Bone marrow (tissue), 2 donors: ENCODE data around the gene ODC1.
"Not testable (repeated sequence)": the region's sequence is repeated elsewhere in the genome, so short reads cannot be mapped to it uniquely, and the experiment has no call there.

Experiments
- DNase-seq, 2 donors: peaks; one replicate each; lab custom pipeline; 2025; lab: John Stamatoyannopoulos, UW

Gene ODC1

DNA sequence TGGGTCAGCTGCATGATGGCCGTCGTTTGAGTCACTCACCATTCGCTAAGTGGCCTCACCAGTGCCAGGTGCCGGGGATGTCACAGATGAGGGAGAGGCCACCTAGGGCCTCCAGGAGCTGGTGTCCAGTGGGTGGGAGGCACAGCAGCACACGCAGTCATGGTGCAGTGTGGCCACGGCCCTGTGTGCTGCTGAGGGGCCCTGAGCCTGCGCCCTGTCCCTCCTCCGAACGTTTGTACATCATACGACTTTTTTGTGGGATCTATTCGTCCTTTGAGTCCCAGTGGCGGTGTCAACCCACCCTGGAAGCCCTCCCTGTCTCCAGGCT, 30.1 kb upstream of the ODC1 start:
- no peak for DNase-seq

DNA sequence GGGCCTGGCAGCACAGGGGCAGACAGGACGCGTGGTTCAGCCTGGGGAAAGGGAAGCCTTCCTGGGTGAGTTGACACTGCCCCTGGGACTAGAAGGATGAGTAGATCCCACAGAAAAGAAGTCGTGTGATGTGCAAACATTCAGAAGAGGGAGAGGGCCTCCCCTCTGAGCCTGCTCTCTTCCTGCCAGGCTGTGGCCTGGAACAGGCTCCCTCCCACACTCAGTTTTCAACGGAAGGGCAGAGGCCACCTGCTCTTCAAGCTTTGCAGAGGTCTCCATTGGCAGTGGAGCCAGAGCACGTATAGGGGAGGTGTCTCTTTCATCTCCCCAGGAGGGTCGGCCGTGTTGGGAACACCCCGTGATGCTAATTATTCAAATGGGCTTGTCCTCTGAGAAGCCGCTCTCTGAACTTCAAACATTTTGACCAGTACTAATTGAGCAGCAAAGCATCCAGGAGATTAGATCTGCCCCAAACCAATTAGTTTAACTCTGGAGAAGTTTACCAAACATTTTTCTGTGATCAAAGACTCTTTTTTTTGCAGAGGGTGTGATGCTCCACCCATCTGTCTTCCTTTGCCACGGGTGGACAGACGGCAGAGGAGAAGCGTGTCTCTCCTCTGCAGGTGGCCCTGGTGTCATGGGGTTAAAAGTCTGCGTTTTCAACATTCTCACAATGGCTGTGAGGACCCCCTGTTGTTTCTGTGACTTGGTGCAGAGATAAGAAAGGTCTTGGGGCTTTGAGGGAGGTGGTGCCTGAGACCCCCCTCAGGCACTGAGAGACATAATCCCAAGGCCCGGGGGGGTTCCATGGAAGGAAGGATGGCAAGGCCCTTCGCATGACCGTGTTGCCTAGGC, 29.5 kb upstream of the ODC1 start:
- no peak for DNase-seq

DNA sequence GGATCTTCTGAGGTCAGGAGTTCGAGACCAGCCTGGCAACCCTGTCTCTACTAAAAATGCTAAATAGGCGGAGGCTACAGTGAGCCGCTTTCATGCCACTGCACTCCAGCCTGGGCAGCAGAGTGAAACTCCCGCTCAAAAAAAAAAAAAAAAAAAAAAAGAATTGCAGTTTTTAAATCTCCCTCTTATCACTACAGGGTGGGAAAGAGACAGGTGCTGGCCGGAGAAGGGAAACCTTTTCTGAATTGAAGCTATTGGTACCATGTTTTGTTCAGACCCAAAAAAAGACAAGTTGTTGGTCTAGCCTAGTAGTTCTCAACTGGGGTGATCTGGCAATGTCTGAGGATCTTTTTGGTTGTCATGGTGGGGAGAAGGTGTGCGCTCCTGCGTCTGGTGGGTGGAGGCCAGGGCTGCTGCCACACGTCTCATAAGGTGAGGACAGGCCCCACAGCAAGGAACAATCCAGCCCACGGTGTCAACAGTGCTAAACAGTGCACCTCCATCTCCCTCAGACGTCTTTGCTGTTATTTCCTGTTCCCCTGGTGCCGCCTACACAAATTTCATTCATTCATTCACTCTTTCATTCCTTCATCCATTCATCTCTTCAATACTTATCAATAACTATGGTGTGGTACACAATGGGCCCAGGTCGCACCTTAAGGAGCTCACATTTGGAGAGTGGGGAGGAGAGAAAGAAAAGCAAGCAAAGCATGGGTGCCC, 28.8 kb upstream of the ODC1 start:
- DNase-seq: no peak

DNA sequence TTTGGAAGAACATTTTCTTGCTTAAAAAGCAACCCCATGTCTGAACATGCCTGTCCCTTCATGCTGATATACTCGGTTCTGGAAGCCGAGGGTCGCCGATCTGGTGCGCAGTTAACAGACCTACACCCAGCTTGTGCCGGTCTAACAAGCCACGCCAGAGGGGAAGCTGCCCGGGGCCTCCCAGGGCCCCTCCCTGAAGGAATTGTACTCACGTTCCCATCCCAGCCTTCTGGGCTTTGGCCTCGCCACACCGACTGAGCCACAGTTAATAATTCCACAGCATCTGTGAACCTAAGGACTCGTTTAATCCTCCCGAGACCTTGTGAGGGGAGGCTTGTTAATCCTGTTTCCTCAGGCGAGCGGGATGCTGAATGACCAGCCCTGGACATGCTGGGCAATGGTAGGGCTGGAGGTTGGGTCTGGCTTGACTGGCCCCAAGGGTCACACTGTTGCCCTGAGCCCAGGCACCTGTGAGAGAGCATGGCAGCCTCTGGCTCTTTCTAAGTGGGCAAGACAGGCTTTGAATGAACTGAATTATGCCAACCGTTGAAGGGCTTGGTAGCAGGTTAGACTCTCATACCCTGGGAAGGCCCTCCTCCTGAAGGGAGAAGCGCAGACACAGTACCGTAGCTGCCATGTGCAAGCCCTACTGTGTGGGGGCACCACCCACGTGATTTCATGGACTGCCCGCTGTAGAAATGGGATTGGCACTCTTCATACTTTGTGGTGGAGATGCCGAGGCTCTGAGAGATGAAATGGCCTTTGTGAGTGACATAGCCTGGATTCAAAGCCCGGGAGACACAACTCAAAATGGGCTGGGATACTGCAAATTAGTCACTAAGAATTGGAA, 27.9 kb upstream of the ODC1 start:
- no peak for DNase-seq

DNA sequence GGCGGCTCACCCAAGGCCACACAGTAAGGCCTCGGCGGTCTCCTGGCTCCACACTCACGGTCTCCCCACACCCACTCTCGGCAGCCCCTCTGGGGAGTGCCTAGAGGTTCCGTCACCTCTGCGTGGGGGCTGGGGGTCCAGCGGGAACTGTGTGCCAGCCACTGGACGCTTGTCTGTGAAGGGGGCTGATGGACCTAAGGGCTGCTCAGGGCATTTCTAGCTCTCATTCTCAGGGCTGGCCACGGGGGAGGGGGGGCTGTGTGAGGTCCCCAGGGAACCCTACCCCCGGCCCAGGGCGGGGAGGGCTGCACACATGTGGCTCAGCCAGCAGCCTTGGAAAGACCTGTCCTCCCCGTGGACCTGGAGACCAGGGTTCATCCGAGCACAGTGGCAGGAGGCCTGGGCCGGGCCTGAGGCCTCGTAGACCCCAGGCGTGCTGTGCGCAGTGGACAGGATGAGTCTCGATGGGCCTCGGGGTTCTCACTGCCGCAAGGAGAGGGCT, 27.1 kb upstream of the ODC1 start:
- no peak for DNase-seq

DNA sequence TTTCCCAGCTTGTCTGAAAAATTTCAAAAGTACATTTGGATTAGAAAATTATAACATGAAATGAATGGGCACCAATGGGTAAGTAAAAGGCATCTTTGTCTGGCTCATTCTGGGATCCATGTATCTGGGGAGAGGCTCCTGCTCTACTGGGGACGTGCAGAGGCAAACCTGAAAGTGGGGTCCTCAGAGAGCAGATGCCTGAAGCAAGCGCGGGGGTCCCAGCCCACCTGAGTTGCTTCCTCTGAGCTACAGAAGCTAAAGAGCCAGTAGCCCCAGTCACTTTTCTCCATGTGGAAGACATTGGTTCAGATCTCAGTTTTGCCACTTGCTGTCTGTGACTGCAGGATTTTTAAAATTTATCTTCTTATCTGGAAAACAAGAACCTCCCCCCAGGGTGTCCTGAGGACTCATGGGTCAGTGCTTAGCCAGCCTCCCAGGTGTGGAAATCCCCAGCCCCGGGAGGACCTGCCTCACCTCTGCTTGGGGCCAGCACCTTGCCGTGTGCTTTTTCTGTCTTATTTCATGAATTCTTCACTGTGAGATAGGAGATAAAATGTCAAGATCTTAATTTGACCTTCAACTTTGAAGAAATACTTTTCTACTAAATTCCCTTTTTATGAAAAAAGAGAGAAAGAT, 25.1 kb upstream of the ODC1 start:
- DNase-seq: no peak

DNA sequence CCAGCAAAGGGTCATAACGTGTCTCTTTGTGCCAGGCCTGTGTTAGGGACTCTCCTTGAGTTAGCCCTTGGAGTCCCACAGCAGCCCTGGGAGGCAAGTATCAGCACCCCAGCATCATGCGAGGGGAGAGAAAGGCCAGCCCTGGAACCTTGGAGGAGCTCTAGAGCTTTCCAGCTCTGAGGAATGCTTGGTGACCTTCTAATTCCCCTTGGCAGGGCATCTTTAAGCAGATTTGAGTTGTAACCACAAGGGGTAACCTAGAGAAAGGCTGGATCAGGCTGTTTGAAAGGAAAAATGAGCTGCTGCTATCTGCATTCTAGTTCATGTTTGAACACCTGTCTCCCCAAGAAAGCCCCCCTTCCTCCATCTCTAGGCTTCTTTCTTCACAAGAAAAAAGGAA, 23.8 kb upstream of the ODC1 start:
- no peak for DNase-seq

DNA sequence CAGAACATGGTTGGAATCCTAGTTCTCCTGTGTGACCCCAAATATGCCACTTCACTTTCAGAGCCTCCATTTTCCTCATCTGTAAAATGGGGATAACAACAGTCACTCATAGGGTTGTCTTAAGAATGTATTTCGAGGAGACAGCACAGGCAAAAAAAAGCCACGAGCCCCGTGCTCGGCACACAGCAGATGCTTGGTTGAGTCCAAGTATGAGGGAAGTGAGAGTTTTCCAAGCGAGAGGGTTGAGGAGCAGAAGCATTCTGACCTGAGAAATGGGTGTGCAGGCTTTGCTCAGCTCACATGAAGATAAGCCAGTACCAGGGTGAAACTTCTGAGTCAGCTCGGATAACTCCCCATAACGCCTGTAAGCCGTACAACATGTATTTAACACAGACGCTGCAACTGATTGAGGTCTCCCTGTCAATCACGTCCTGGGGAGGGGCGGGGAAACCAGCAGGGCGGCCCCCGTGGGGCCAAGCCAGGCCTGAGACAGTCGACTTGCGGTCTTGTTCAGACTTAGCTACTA, 23.0 kb upstream of the ODC1 start:
- no peak for DNase-seq

DNA sequence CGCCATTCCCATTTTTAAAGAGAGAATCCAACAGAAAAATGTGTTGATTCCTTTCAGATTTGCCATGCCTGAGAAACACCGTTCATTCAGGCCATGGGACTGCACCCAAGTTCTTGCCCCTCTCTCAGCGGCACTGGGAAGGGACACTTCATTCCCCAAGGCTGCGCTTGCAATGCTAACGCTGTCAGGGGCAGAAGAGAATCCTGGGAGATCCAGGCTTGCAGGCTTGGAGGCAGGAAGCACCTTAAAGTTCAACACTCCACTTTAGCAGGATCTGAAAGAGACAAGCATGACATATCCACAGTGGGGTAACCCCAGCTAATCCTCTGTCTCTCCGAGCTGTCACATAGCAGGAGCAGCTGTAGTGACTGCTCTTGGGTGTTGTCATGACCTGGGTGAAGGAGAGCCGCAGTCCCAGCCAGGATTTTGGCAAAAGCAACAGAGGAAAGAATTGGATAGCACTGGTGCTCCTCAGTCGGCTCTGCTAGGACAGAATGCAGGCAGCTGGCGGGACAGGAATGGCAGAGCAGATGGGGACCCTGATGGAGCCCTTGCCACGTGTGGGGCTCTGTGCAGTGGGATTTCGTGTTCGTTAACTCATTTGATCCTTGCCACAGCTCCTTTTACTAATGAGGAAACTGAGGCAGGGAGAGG, 22.0 kb upstream of the ODC1 start:
- no peak for DNase-seq

DNA sequence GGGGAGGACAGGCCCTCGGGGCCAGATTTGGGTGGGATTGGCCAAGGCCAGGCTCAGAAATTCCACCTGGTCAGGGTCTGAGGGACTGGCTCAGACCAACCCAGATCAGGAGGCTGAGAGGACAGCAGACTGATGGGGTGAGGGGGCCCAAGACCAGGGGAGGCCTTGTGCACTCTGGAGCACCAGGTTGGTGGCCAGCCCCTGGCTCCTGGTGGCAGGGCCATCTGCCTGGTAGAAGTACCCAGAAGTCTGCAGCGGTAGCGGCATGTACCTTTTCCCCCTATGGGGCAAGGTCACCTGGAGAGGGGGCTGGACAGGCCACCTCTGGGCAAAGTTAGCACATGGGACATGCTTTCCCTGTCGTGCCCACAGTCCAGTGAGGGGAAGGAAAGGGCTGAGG, 21.2 kb upstream of the ODC1 start:
- no peak for DNase-seq

DNA sequence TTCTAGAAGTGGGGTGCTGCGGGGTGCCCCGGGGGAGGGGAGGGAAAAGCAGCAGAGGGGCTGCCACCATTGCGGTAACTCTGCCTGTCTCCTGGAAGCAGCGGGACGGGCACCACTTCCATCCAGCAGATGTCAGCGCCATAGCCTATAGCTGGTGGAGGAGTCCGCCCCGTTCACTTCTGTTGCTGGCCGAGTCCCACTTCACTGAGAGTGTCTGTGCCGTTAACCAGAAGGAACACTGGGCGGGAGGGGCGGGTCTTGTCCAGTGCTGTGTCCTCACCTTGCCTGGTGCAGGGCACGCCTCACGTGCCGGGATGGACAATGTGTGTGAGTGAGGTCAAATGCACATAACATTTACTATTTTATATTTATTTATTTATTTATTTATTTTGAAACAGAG, 19.3 kb upstream of the ODC1 start:
- no peak for DNase-seq

DNA sequence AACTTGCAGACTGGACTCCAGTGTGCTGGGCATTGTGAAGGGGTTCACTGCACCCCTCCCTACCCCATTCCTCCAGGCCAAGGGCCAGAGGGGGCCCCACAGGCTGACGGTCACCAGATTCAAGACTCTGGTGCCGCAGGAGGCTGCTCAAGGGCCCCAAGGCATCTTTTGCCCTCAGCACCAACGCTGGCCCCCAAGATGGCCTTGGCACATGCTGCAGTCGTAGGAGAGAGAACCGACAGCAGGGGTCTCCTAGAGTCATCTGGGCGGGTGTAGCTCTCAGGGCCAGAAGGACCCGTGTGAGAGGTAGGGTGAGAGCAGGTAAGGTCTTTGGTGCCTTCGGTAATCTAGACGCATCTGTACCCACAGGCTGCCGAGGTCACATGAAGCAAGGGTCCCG, 18.7 kb upstream of the ODC1 start:
- no peak for DNase-seq

DNA sequence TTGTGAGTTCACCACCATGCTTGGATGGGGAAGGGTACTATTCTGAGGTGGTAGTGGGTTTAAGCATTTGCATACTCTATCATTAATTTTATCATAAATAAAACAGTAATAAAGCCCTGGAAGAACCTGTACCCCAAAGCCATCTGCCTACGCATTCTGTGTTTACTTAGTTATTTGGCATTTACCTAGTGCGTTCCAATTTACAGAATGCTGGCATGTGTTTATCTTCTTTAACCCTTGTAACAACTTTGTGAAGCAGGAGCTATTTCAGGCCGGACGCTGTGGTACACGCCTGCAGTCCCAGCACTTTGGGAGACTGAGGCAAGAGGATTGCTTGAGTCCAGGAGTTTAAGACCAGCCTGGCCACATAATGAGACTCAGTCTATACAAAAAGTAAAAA, 17.8 kb upstream of the ODC1 start:
- no peak for DNase-seq

DNA sequence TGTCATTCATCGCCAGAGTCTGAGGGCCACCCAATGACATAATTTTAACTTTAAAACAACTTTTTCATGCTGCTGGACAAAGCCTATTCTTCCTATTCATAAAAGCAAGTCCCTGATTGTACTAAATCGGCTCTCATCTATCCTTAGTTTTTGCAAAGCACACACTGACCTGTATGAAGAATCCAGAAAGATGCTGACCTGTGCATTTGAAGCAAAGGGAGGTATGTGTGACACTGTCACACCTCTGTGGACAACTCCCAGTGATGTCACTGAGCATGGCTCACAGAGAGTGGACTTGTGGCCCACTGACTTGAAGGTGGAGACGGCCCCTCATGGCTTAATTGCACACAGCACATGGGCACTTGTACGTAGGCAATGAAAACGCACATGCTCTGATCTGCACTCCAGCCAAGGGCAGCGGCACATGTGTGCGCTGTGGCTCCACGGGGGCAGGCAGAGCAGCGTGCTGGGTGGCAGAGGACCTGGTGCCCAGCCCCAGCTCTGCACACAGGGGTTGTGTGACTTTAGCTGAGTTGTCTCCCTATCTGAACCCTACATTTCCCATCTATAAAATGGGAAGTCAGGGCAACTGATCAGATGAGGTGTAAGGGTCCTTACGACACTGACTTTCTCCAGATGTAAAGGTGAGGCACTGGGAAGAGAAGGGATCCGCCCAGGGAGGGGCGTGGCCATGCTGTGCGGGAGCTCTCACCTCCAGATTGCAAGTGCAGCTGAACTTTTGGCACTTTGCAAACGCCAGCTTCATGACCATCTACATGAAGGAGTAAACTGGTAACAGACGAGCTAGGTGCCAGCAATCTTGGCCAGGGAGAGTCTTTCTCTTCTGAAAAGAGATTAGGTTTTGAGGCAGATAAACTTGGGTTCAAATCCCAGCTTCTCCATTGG, 14.3 kb upstream of the ODC1 start:
- no peak for DNase-seq

DNA sequence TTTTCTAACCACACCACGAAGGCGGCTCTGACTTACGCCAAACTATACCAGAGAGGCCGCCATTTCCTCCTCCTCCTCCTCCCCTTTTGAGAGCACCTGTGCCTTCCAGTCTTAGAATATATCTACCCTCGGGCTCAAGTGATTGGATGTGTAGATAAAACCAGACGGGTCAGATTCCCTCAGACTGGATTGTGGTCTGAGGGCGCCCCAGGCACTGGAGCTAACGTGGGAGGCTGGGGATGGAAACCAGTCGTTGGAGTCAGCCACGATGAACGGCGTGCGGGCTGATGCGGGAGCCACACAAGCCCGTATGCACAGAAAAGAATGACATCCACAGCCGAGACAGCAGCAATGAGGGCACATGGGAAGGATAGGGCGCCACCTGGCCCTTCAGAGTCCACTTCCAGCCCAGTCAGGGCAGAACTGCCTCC, 12.3 kb upstream of the ODC1 start:
- no peak for DNase-seq

DNA sequence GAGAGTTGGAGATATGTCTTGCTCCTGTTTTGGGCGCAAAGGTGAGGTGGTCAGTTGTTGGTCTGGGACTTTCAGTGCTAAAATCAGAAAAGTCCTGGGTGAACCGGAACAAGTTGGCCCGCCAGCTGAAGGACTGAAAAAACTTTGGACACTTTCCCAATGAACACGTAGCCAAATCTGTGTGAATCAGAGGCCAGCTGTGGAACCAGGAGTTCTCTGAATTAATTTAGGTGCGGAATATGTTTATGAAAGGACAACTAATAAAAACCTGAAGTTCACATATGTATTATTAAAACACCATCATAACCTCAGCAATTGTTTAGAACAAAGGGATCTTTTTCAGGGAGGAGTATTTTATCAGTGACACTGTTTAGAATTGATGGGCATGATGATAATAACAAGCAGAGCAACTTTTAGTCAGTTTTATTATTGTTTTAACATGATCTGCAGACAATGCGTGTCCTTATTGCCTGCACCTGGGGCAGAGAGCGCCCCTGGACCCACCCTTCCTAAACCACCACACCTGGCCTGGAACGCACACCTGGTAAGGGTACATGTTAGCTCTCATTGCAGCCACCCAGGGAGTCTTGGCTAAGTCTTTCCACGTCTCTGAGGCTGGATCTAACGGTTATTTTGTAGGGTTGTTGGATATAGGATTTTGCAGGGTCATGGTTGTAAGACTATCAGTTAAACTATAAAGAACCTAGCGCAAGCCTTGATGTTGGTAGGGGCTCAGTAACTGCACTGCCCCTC, 9.9 kb upstream of the ODC1 start:
- DNase-seq: no peak

DNA sequence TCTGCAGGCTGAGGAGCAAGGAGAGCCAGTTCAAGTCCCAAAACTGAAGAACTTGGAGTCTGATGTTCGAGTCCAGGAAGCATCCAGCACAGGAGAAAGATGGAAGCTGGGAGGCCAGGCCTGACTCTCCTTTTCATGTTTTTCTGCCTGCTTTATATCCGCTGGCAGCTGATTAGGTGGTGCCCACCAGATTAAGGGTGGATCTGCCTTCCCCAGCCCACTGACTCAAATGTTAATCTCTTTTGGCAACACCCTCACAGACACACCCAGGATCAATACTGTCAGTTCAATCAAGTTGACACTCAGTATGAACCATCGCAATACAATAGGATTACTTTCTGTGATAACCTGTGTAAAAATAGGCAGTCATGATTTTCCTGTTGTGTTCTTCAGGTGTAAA, 9.1 kb upstream of the ODC1 start:
- not testable (repeated sequence) for DNase-seq

DNA sequence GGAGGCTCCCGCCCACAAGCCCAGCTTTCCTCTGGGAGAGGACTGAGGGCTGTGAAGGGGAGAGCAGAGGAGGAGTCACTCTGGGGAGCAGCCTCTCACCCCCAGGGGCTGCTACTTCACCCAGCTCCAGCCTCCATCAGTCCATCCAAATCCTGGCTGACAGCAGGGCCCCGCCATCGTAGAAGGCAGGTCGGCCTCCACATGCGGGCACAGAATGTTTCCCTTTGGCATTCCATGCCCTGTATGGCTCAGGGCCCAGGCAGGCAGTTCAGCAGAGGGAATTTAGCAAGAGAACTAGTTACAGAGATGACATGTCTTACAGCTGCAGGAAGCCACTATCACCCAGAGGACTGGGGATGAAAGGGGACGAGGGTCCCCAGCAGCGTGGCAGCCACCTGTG, 6.4 kb upstream of the ODC1 start:
- DNase-seq: no peak

DNA sequence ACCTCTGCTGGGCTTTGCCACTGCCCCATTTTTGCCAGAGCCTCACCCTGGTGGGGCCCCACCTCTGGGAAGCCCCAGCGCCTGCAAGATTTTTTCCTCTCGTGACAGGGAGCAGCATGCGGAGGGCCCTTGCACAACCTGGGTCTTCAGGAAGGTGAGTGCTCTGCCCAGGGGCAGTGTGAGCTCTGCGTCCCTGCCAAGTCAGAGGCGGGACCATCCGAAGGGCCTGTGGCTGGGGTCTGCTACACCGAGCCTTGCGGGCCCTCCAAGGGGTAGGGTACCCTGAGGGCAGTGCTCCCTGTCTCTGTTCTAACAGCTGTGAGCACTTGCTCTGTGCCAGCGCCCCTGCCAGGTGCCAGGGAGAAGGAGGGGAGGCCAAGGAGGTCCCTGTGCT, 5.8 kb upstream of the ODC1 start:
- no peak for DNase-seq
